CMK (cell line): ENCODE results near the gene FOXD2.

Experiments
- DNase-seq: peaks from one replicate; pipeline ENCODE4 v3.0.0-alpha.2; 2010; ENCODE audit warnings: low read depth

Gene FOXD2

GRCh38 chr1:47468709-47469389, 31.0 kb downstream of the FOXD2 start:
- DNase-seq = no peak

GRCh38 chr1:47469390-47469759, 31.5 kb downstream of the FOXD2 start:
- no peak for DNase-seq

- DNase-seq = peak; percentile 60
These were observed 32.1 kb downstream of the FOXD2 start for GRCh38 chr1:47469910-47470309.

GRCh38 chr1:47471163-47471562, 33.3 kb downstream of the FOXD2 start:
- DNase-seq = no peak

GRCh38 chr1:47474278-47475193, 36.7 kb downstream of the FOXD2 start:
- DNase-seq = no peak

GRCh38 chr1:47477595-47478080, 39.8 kb downstream of the FOXD2 start:
- no peak for DNase-seq

- DNase-seq = no peak
These were observed 40.2 kb downstream of the FOXD2 start for GRCh38 chr1:47478090-47478489.

GRCh38 chr1:47479664-47480063, 41.8 kb downstream of the FOXD2 start:
- DNase-seq = no peak

- no peak for DNase-seq
These were observed 44.1 kb downstream of the FOXD2 start for GRCh38 chr1:47481936-47482335.

- DNase-seq = no peak
These were observed 44.9 kb downstream of the FOXD2 start for GRCh38 chr1:47482786-47483185.

GRCh38 chr1:47483651-47484050, 45.8 kb downstream of the FOXD2 start:
- no peak for DNase-seq

- DNase-seq = no peak
These were observed 48.0 kb downstream of the FOXD2 start for GRCh38 chr1:47485817-47486216.

GRCh38 chr1:47487332-47487731, 49.5 kb downstream of the FOXD2 start:
- no peak for DNase-seq

- no peak for DNase-seq
These were observed 50.1 kb downstream of the FOXD2 start for GRCh38 chr1:47487850-47488450.
